SK-N-SH (cell line): ENCODE data around the gene RPL9.

ENCODE experiments used
- CTCF ChIP-seq: fragments of 200-600 bp; sonication (generic); IDR thresholded peaks from 2 replicates; pipeline ENCODE4 v1.6.1; 2017; ENCODE audit warnings: antibody characterized with exemption, mild to moderate bottlenecking, moderate library complexity
- EP300 ChIP-seq, 2 experiments: IDR thresholded peaks; 2 replicates each; pipeline versions ENCODE4 v1.4.0 to v1.6.1; 2012; ENCODE audit warnings: borderline replicate concordance in 1 of 2, low read depth in 1 of 2, low read length in 1 of 2
- GABPA ChIP-seq: IDR thresholded peaks from 2 replicates; pipeline ENCODE4 v1.4.0; 2012; ENCODE audit warnings: low read depth, mild to moderate bottlenecking
- POLR2AphosphoS5 ChIP-seq: IDR thresholded peaks from 2 replicates; pipeline ENCODE4 v1.6.1; 2012; ENCODE audit warnings: low read depth, low read length

GRCh38 chr4:39502019-39502663 lies 43.4 kb upstream of the RPL9 start:
- TF ChIP-seq POLR2AphosphoS5 = no peak
- TF ChIP-seq EP300 (IDR thresholded peaks at IDR 0.05; ENCODE audit: borderline replicate concordance in 1 of 2, low read depth in 1 of 2, low read length in 1 of 2) = peak in 1 of 2 experiments; percentile 34; a peak in 1 of 4 replicates
- no peak for TF ChIP-seq CTCF
- TF ChIP-seq GABPA = no peak
